ENCODE results near the gene UCP3. TPM values are rescaled to one million over a fixed set of nuclear protein-coding genes. Genes with fewer than 3 reads are reported as not detected.

UCP3 gene
- total RNA-seq, 1 experiment from 2014 or later = 1.3 TPM

GRCh38 chr11:74021998-74022397 lies 13.1 kb upstream of the UCP3 start (continued):
- TF ChIP-seq ZBTB33 (IDR thresholded peaks at IDR 0.05; ENCODE audit: extremely low read depth, insufficient replicate concordance, low read length) = no peak
- no peak for TF ChIP-seq JUND (IDR thresholded peaks at IDR 0.05)
- TF ChIP-seq EGR1 (IDR thresholded peaks at IDR 0.05; ENCODE audit: low read depth) = no peak
- TF ChIP-seq MAX (IDR thresholded peaks at IDR 0.05) = no peak
- TF ChIP-seq ZFX (IDR thresholded peaks at IDR 0.05) = no peak
- TF ChIP-seq SRF (IDR thresholded peaks at IDR 0.05; ENCODE audit: low read depth) = no peak
- TF ChIP-seq SP1 (IDR thresholded peaks at IDR 0.05; ENCODE audit: low read depth) = no peak
- no peak for TF ChIP-seq POLR2A (IDR thresholded peaks at IDR 0.05; ENCODE audit: borderline replicate concordance, extremely low read depth, insufficient read depth, insufficient read length)
- no peak for TF ChIP-seq SIN3A (IDR thresholded peaks at IDR 0.05; ENCODE audit: low read depth)
- TF ChIP-seq YY1 (IDR thresholded peaks at IDR 0.05; ENCODE audit: extremely low read depth, insufficient replicate concordance, low read depth, low read length) = no peak

- Histone ChIP-seq H3K4me2 (ENCODE audit: low read length) (no peak overlapping the region), H3K9me2 (ENCODE audit: insufficient read depth) (no peaks in the 10 kb centered on the region), H3K4me1 (ENCODE audit: control insufficient read depth in 1 of 2, insufficient read depth in 2 of 2, low read length in 2 of 2) (peaks cover 2 to 5% of the 10 kb centered on the region in 2 experiments; a peak in 3 of 4 replicates), H2AFZ (ENCODE audit: low read depth, low read length, poor library complexity, severe bottlenecking) (no peak overlapping the region), H4K20me1 (ENCODE audit: insufficient read depth) (no peaks in the 10 kb centered on the region), H3K4me3 (replicated peaks in 1 of 2; ENCODE audit: low read depth in 1 of 2, low read length in 2 of 2) (no peak overlapping the region), H3K36me3 (ENCODE audit: control insufficient read depth in 1 of 2, insufficient read depth in 2 of 2, low read length in 2 of 2) (no peaks in the 10 kb centered on the region), H3K9ac (ENCODE audit: low read length) (no peak overlapping the region), H3K79me2 (ENCODE audit: insufficient read depth, low read length) (no peaks in the 10 kb centered on the region), H3K9me3 (ENCODE audit: control insufficient read depth in 1 of 2, insufficient read depth in 1 of 2, low read depth in 1 of 2, low read length in 2 of 2) (no peaks in the 10 kb centered on the region), H3K27me3 (ENCODE audit: insufficient read depth, low read length) (no peaks in the 10 kb centered on the region), H3K27ac (ENCODE audit: low read depth, low read length) (no peak overlapping the region)
- ChIA-PET POLR2A (no interaction called here), RAD21 (ENCODE audit: low non-redundant PET in 1 of 2, low total read pairs in 2 of 2, uncharacterized antibody in 2 of 2, unreplicated experiment in 2 of 2) (no interaction called here), CTCF (no interaction called here)
- ATAC-seq (no peak), DNase-seq (ENCODE audit: low read depth, low spot score) (no peak)
- intact Hi-C loops (cut with micrococcal nuclease) = no loop called here
- TF ChIP-seq MAX (IDR thresholded peaks at IDR 0.05) = no peak
- no peak for TF ChIP-seq ELF1 (IDR thresholded peaks at IDR 0.05; ENCODE audit: borderline replicate concordance, low read depth)
- TF ChIP-seq ZFX (IDR thresholded peaks at IDR 0.05) = no peak
- no peak for TF ChIP-seq CEBPB (IDR thresholded peaks at IDR 0.05; ENCODE audit: low read depth)
- no peak for TF ChIP-seq RAD21 (IDR thresholded peaks at IDR 0.05; ENCODE audit: low read depth)
- TF ChIP-seq ATF3 (IDR thresholded peaks at IDR 0.05) = no peak
- no peak for TF ChIP-seq ZBTB33 (IDR thresholded peaks at IDR 0.05; ENCODE audit: extremely low read depth, insufficient replicate concordance, low read length)
- TF ChIP-seq CTCF (IDR thresholded peaks at IDR 0.05 in 2 of 3, conservative IDR thresholded peaks at IDR 0.05 in 1 of 3; ENCODE audit: borderline replicate concordance in 1 of 3, insufficient read depth in 1 of 3, low read depth in 2 of 3, low read length in 2 of 3) = no peak
- no peak for TF ChIP-seq POLR2AphosphoS5 (IDR thresholded peaks at IDR 0.05; ENCODE audit: low read depth, low read length)
- TF ChIP-seq SP1 (IDR thresholded peaks at IDR 0.05; ENCODE audit: low read depth) = no peak
- no peak for TF ChIP-seq FOSL1 (IDR thresholded peaks at IDR 0.05; ENCODE audit: low read depth)
- no peak for TF ChIP-seq EZH2phosphoT487 (IDR thresholded peaks at IDR 0.05; ENCODE audit: borderline replicate concordance)
- BruUV-seq (replicated peaks) = no TSS peak
Measured at GRCh38 chr11:74020539-74020938, 11.7 kb upstream of the UCP3 start.

Measured in HCT116 (cell line).